Liver (tissue), 9 donors: ENCODE measurements around the gene UCN2. TPM values are rescaled to one million over a fixed set of nuclear protein-coding genes. Genes with fewer than 3 reads are reported as not detected.

ENCODE experiments used
- DNase-seq: peaks from one replicate; pipeline ENCODE4 v3.0.0-alpha.2; 2017; ENCODE audit warnings: low spot score
- H3K27ac ChIP-seq, 2 donors: one replicate each; pipeline ENCODE4 v1.7.0; 2013; ENCODE audit warnings: inconsistent platforms in 2 of 2, low read length in 2 of 2, control low read depth in 1 of 2, low read depth in 1 of 2, mild to moderate bottlenecking in 1 of 2
- H3K27me3 ChIP-seq, 4 donors: one replicate each; pipeline versions ENCODE4 v1.6.1 to v1.7.0; 2013; ENCODE audit warnings: low read length in 3 of 4, inconsistent platforms in 1 of 4, mild to moderate bottlenecking in 1 of 4, moderate library complexity in 1 of 4; ENCODE audit not compliant: control insufficient read depth in 4 of 4, insufficient read depth in 4 of 4
- H3K36me3 ChIP-seq, 4 donors: one replicate each; pipeline versions ENCODE4 v1.6.1 to v1.7.0; 2013; ENCODE audit warnings: low read length in 3 of 4, mild to moderate bottlenecking in 3 of 4, low read depth in 1 of 4, moderate library complexity in 1 of 4; ENCODE audit not compliant: control insufficient read depth in 4 of 4, insufficient read depth in 3 of 4
- H3K4me1 ChIP-seq, 4 donors: one replicate each; pipeline versions ENCODE4 v1.6.1 to v1.7.0; 2013; ENCODE audit warnings: low read length in 3 of 4, mild to moderate bottlenecking in 3 of 4, moderate library complexity in 1 of 4; ENCODE audit not compliant: control insufficient read depth in 4 of 4, insufficient read depth in 4 of 4
- H3K4me3 ChIP-seq, 3 donors: one replicate each; pipeline versions ENCODE4 v1.6.1 to v1.7.0; 2013; ENCODE audit warnings: low read length in 3 of 3, control low read depth in 1 of 3, low read depth in 1 of 3, mild to moderate bottlenecking in 1 of 3
- H3K9ac ChIP-seq, 2 donors: one replicate each; pipeline ENCODE4 v1.7.0; 2013; ENCODE audit warnings: low read length in 2 of 2, mild to moderate bottlenecking in 2 of 2, moderate library complexity in 2 of 2, control low read depth in 1 of 2, low read depth in 1 of 2
- H3K9me3 ChIP-seq, 4 donors: one replicate each; pipeline versions ENCODE4 v1.6.1 to v1.7.0; 2013; ENCODE audit warnings: low read length in 3 of 4; ENCODE audit not compliant: control insufficient read depth in 4 of 4
- EGR1 ChIP-seq, 2 donors: IDR thresholded peaks; 2 replicates each; pipeline ENCODE4 v1.6.1; 2016 to 2018; ENCODE audit warnings: antibody characterized with exemption in 2 of 2, low read depth in 2 of 2
- FOXA1 ChIP-seq: IDR thresholded peaks from 2 replicates; pipeline ENCODE4 v1.6.1; 2016; ENCODE audit warnings: antibody characterized with exemption
- FOXA2 ChIP-seq: IDR thresholded peaks from 2 replicates; pipeline ENCODE4 v1.6.1; 2016; ENCODE audit warnings: antibody characterized with exemption
- GABPA ChIP-seq, 2 donors: IDR thresholded peaks in 1 of 2; conservative IDR thresholded peaks in 1 of 2; 2 replicates each; pipeline ENCODE4 v1.6.1; 2016; ENCODE audit warnings: antibody characterized with exemption in 2 of 2, mild to moderate bottlenecking in 1 of 2, moderate library complexity in 1 of 2
- HNF4A ChIP-seq, 2 donors: conservative IDR thresholded peaks; 2 replicates each; pipeline ENCODE4 v1.6.1; 2016; ENCODE audit warnings: antibody characterized with exemption in 2 of 2, mild to moderate bottlenecking in 2 of 2
- HNF4G ChIP-seq: IDR thresholded peaks from 2 replicates; pipeline ENCODE4 v1.6.1; 2016; ENCODE audit warnings: antibody characterized with exemption
- JUND ChIP-seq, 2 donors: IDR thresholded peaks; 2 replicates each; pipeline ENCODE4 v1.6.1; 2016; ENCODE audit warnings: antibody characterized with exemption in 2 of 2
- NR2F2 ChIP-seq: IDR thresholded peaks from 2 replicates; pipeline ENCODE4 v1.6.1; 2016; ENCODE audit warnings: antibody characterized with exemption
- RAD21 ChIP-seq, 2 donors: IDR thresholded peaks; 2 replicates each; pipeline ENCODE4 v1.6.1; 2016; ENCODE audit warnings: antibody characterized with exemption in 2 of 2, mild to moderate bottlenecking in 2 of 2
- RXRA ChIP-seq, 2 donors: IDR thresholded peaks; 2 replicates each; pipeline ENCODE4 v1.6.1; 2017 to 2018; ENCODE audit warnings: antibody characterized with exemption in 2 of 2, mild to moderate bottlenecking in 1 of 2
- SP1 ChIP-seq: IDR thresholded peaks from 2 replicates; pipeline ENCODE4 v1.6.1; 2018; ENCODE audit warnings: antibody characterized with exemption, mild to moderate bottlenecking
- TAF1 ChIP-seq: conservative IDR thresholded peaks from 2 replicates; pipeline ENCODE4 v1.6.1; 2016; ENCODE audit warnings: antibody characterized with exemption, mild to moderate bottlenecking
- YY1 ChIP-seq: IDR thresholded peaks from 2 replicates; pipeline ENCODE4 v1.6.1; 2016; ENCODE audit warnings: antibody characterized with exemption, mild to moderate bottlenecking
- WGBS: extraction: QIAGEN DNeasy Blood & Tissue Kit; methylation state at CpG from one replicate; pipeline ENCODE4 v1.1.7; 2013; 5-methylcytosine and 5-hydroxymethylcytosine counted together
- polyA plus RNA-seq, 2 donors: library from polyadenylated mRNA; stranded (reverse) in 1 of 2; unstranded in 1 of 2; fragments of 200-250 nt in 1 of 2; fragments of >200 nt in 1 of 2; fragmentation: Nextera tagmentation in 1 of 2; extraction: Ambion mirVana in 1 of 2; gene quantifications; one replicate each; pipeline versions ENCODE4 v1.2.1 to v1.2.3, GENCODE V29; 2013 to 2015
- total RNA-seq, 2 donors: library from RNA; depleted of rRNA; stranded (reverse); fragments of >200 nt; gene quantifications; one replicate each; pipeline ENCODE4 v1.2.3, GENCODE V29; 2014
- TF ChIP-seq, protein P1 (sequence below): fragments of 150-350 bp; IDR thresholded peaks from 2 replicates; pipeline ENCODE4 v1.5.1; 2017; ENCODE audit warnings: improper control_type of control experiment, low read depth, low read length; ENCODE audit not compliant: missing input control
- TF ChIP-seq, protein P2 (sequence below): IDR thresholded peaks from 2 replicates; pipeline ENCODE4 v1.6.1; 2016; ENCODE audit warnings: antibody characterized with exemption
- TF ChIP-seq, protein P3 (sequence below): IDR thresholded peaks from 2 replicates; pipeline ENCODE4 v1.6.1; 2016; ENCODE audit warnings: antibody characterized with exemption
- TF ChIP-seq, protein P4 (sequence below): IDR thresholded peaks from 2 replicates; pipeline ENCODE4 v1.6.1; 2016; ENCODE audit warnings: antibody characterized with exemption
- TF ChIP-seq, protein P5 (sequence below): IDR thresholded peaks from 2 replicates; pipeline ENCODE4 v1.6.1; 2016; ENCODE audit warnings: antibody characterized with exemption, mild to moderate bottlenecking
- donor health status: healthy.
- donor health status: healthy.
- donor health status: healthy.
- donor health status: healthy.
- donor health status: healthy.

UCN2 gene
- total and polyA plus RNA-seq, 4 donors = 0.08 TPM; not detected in 3

DNA sequence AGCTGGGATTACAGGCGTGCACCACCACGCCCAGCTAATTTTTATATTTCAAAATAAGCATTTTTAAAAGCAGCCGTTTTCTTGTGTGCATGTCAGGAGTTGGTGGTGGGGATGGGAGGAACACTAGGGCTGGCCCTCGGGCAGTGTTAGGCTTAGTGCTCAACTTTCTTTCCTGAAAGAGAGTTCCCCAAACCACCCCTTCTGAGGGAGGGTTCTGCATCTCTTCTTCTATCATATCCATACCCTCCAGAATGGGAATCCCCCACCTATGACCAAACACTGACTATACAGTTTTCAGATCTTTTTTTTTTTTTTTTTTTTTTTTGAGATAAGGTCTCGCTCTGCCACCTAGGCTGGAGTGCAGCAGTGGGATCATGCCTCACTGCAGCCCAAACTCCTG lies 19.4 kb downstream of the UCN2 start:
- Histone ChIP-seq H3K27me3 (no peaks in the 10 kb centered on the region), H3K27ac (no peak overlapping the region), H3K9ac (no peak overlapping the region), H3K4me3 (no peak overlapping the region), H3K36me3 (no peaks in the 10 kb centered on the region), H3K4me1 (no peaks in the 10 kb centered on the region), H3K9me3 (no peaks in the 10 kb centered on the region)
- no peak for DNase-seq
- WGBS = 87% methylated on average over 5 of the region's 5 CpGs
- no peak for TF ChIP-seq GABPA (IDR thresholded peaks at IDR 0.05 in 1 of 2, conservative IDR thresholded peaks at IDR 0.05 in 1 of 2)
- TF ChIP-seq, protein P1, sequence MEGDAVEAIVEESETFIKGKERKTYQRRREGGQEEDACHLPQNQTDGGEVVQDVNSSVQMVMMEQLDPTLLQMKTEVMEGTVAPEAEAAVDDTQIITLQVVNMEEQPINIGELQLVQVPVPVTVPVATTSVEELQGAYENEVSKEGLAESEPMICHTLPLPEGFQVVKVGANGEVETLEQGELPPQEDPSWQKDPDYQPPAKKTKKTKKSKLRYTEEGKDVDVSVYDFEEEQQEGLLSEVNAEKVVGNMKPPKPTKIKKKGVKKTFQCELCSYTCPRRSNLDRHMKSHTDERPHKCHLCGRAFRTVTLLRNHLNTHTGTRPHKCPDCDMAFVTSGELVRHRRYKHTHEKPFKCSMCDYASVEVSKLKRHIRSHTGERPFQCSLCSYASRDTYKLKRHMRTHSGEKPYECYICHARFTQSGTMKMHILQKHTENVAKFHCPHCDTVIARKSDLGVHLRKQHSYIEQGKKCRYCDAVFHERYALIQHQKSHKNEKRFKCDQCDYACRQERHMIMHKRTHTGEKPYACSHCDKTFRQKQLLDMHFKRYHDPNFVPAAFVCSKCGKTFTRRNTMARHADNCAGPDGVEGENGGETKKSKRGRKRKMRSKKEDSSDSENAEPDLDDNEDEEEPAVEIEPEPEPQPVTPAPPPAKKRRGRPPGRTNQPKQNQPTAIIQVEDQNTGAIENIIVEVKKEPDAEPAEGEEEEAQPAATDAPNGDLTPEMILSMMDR = no peak
- no peak for TF ChIP-seq HNF4G
- TF ChIP-seq, protein P2, sequence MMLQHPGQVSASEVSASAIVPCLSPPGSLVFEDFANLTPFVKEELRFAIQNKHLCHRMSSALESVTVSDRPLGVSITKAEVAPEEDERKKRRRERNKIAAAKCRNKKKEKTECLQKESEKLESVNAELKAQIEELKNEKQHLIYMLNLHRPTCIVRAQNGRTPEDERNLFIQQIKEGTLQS = no peak
- TF ChIP-seq FOXA1 = no peak
- TF ChIP-seq, protein P3, sequence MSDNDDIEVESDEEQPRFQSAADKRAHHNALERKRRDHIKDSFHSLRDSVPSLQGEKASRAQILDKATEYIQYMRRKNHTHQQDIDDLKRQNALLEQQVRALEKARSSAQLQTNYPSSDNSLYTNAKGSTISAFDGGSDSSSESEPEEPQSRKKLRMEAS = no peak
- no peak for TF ChIP-seq SP1
- no peak for TF ChIP-seq HNF4A (conservative IDR thresholded peaks at IDR 0.05)
- TF ChIP-seq JUND (IDR thresholded peaks at IDR 0.05) = no peak
- TF ChIP-seq, protein P4, sequence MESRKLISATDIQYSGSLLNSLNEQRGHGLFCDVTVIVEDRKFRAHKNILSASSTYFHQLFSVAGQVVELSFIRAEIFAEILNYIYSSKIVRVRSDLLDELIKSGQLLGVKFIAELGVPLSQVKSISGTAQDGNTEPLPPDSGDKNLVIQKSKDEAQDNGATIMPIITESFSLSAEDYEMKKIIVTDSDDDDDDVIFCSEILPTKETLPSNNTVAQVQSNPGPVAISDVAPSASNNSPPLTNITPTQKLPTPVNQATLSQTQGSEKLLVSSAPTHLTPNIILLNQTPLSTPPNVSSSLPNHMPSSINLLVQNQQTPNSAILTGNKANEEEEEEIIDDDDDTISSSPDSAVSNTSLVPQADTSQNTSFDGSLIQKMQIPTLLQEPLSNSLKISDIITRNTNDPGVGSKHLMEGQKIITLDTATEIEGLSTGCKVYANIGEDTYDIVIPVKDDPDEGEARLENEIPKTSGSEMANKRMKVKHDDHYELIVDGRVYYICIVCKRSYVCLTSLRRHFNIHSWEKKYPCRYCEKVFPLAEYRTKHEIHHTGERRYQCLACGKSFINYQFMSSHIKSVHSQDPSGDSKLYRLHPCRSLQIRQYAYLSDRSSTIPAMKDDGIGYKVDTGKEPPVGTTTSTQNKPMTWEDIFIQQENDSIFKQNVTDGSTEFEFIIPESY = no peak
- TF ChIP-seq RAD21 (IDR thresholded peaks at IDR 0.05) = no peak
- TF ChIP-seq, protein P5, sequence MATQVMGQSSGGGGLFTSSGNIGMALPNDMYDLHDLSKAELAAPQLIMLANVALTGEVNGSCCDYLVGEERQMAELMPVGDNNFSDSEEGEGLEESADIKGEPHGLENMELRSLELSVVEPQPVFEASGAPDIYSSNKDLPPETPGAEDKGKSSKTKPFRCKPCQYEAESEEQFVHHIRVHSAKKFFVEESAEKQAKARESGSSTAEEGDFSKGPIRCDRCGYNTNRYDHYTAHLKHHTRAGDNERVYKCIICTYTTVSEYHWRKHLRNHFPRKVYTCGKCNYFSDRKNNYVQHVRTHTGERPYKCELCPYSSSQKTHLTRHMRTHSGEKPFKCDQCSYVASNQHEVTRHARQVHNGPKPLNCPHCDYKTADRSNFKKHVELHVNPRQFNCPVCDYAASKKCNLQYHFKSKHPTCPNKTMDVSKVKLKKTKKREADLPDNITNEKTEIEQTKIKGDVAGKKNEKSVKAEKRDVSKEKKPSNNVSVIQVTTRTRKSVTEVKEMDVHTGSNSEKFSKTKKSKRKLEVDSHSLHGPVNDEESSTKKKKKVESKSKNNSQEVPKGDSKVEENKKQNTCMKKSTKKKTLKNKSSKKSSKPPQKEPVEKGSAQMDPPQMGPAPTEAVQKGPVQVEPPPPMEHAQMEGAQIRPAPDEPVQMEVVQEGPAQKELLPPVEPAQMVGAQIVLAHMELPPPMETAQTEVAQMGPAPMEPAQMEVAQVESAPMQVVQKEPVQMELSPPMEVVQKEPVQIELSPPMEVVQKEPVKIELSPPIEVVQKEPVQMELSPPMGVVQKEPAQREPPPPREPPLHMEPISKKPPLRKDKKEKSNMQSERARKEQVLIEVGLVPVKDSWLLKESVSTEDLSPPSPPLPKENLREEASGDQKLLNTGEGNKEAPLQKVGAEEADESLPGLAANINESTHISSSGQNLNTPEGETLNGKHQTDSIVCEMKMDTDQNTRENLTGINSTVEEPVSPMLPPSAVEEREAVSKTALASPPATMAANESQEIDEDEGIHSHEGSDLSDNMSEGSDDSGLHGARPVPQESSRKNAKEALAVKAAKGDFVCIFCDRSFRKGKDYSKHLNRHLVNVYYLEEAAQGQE = no peak
- TF ChIP-seq NR2F2 = no peak
- no peak for TF ChIP-seq RXRA (IDR thresholded peaks at IDR 0.05)
- no peak for TF ChIP-seq FOXA2
- TF ChIP-seq TAF1 = no peak
- TF ChIP-seq EGR1 (IDR thresholded peaks at IDR 0.05; ENCODE audit: low read depth in 2 of 2) = no peak
- TF ChIP-seq YY1 = no peak
